HepG2 (cell line): Measurements from ENCODE around the gene TTLL10. TPM values are rescaled to one million over a fixed set of nuclear protein-coding genes. Genes with fewer than 3 reads are reported as not detected.

Experiments used
- ATAC-seq: fragments of 200-7000 bp; cut with Tn5 transposase; 3 replicates; pipeline ENCODE4 v1.9.1; 2020; ENCODE audit warnings: mild to moderate bottlenecking, moderate library complexity
- BruUV-seq: library from RNA; stranded (reverse); fragments of 400-500 nt; replicated peaks from 2 replicates; lab custom pipeline; 2021; lab: Mats Ljungman, UMichigan
- CTCF ChIA-PET: fragments of 300-600 bp; formaldehyde crosslinking; extraction: SDS; loops from one replicate; lab custom pipeline; 2021; ENCODE audit warnings: low total read pairs, inconsistent platforms, low intra/inter-chr PET ratio; lab: Yijun Ruan, JAX
- POLR2A ChIA-PET: fragments of 350-600 bp; sonication (Branson Sonifier 250); formaldehyde crosslinking; loops from one replicate; lab custom pipeline; 2020; ENCODE audit warnings: antibody characterized with exemption, inconsistent platforms; lab: Yijun Ruan, JAX
- DNase-seq: peaks from one replicate; pipeline ENCODE4 v3.0.0-alpha.2; 2015; ENCODE audit warnings: low spot score
- FAIRE-seq: peaks from 3 replicates; lab custom pipeline; 2011; peaks lifted over from hg19 to GRCh38; lab: Jason Lieb, UNC
- H2AFZ ChIP-seq: one replicate; pipeline ENCODE4 v1.6.1; 2011; ENCODE audit warnings: low read length, inconsistent platforms
- H3K27ac ChIP-seq: fragments of 300-600 bp; 3 replicates; pipeline ENCODE4 v1.8.0; 2011; ENCODE audit warnings: mixed run types, mild to moderate bottlenecking, mixed read lengths, low read length, inconsistent platforms; ENCODE audit not compliant: insufficient read depth; ENCODE audit errors: extremely low read length
- H3K27me3 ChIP-seq, 2 experiments: fragments of 200-600 bp in 1 of 2; 2 replicates in 1 of 2; 3 replicates in 1 of 2; pipeline versions ENCODE4 v1.6.0 to v1.8.0; 2011; ENCODE audit warnings: low read length in 2 of 2, mild to moderate bottlenecking in 2 of 2, moderate library complexity in 2 of 2, inconsistent platforms in 1 of 2; ENCODE audit not compliant: insufficient read depth in 2 of 2, control insufficient read depth in 1 of 2
- H3K36me3 ChIP-seq, 2 experiments: fragments of 200-600 bp in 1 of 2; replicated peaks in 1 of 2; 2 replicates in 1 of 2; 3 replicates in 1 of 2; pipeline versions ENCODE4 v1.5.1 to v1.8.0; 2011; ENCODE audit warnings: low read length in 2 of 2, inconsistent platforms in 1 of 2; ENCODE audit not compliant: insufficient read depth in 2 of 2, control insufficient read depth in 1 of 2
- H3K4me1 ChIP-seq: 2 replicates; pipeline ENCODE4 v1.5.1; 2012; ENCODE audit warnings: low read length, inconsistent platforms; ENCODE audit not compliant: insufficient read depth
- H3K4me2 ChIP-seq: 2 replicates; pipeline ENCODE4 v1.6.0; 2011; ENCODE audit warnings: low read depth, low read length, inconsistent platforms
- H3K4me3 ChIP-seq, 3 experiments: fragments of 200-600 bp in 1 of 3; sonication (generic), shearing (Covaris generic) in 1 of 3; replicated peaks in 1 of 3; 2 replicates each; pipeline ENCODE4 v1.5.1; 2011 to 2016; ENCODE audit warnings: low read length in 3 of 3, inconsistent platforms in 2 of 3, low read depth in 2 of 3, mild to moderate bottlenecking in 2 of 3, control low read depth in 1 of 3, mixed read lengths in 1 of 3; ENCODE audit not compliant: insufficient read depth in 1 of 3
- H3K79me2 ChIP-seq: one replicate; pipeline ENCODE4 v1.6.1; 2011; ENCODE audit warnings: low read length, inconsistent platforms; ENCODE audit not compliant: insufficient read depth
- H3K9ac ChIP-seq: 2 replicates; pipeline ENCODE4 v1.6.0; 2011; ENCODE audit warnings: mild to moderate bottlenecking, low read depth, low read length, inconsistent platforms; ENCODE audit not compliant: insufficient read depth
- H3K9me3 ChIP-seq: 2 replicates; pipeline ENCODE4 v1.5.1; 2012; ENCODE audit warnings: mild to moderate bottlenecking, low read length
- H4K20me1 ChIP-seq: 2 replicates; pipeline ENCODE4 v1.6.0; 2011; ENCODE audit warnings: inconsistent platforms, mild to moderate bottlenecking, low read length, moderate library complexity; ENCODE audit not compliant: insufficient read depth
- AHR ChIP-seq: IDR thresholded peaks from 2 replicates; pipeline ENCODE4 v1.6.1; 2018; ENCODE audit warnings: missing genetic modification reagents, missing compliant biosample characterization
- ARHGAP35 ChIP-seq: sonication (generic); formaldehyde crosslinking; IDR thresholded peaks from 2 replicates; pipeline ENCODE4 v1.9.0; 2022; ENCODE audit warnings: mild to moderate bottlenecking, inconsistent platforms, moderate library complexity, missing genetic modification reagents, borderline replicate concordance
- DRAP1 ChIP-seq: IDR thresholded peaks from 2 replicates; pipeline ENCODE4 v1.6.1; 2016; ENCODE audit warnings: missing genetic modification reagents, missing compliant biosample characterization
- ELF3 ChIP-seq: IDR thresholded peaks from 2 replicates; pipeline ENCODE4 v1.6.1; 2016; ENCODE audit warnings: missing genetic modification reagents, missing compliant biosample characterization
- ETS1 ChIP-seq: sonication (generic); formaldehyde crosslinking; IDR thresholded peaks from 2 replicates; pipeline ENCODE4 v1.4.0; 2020; ENCODE audit warnings: missing genetic modification reagents
- EZH2 ChIP-seq: conservative IDR thresholded peaks from 2 replicates; pipeline ENCODE4 v1.6.1; 2012; ENCODE audit warnings: mild to moderate bottlenecking, low read depth, low read length, moderate library complexity
- HOXA5 ChIP-seq: sonication (generic); formaldehyde crosslinking; IDR thresholded peaks from 2 replicates; pipeline ENCODE4 v1.4.0; 2020; ENCODE audit warnings: missing genetic modification reagents
- JUND ChIP-seq: sonication (generic); formaldehyde crosslinking; IDR thresholded peaks from 2 replicates; pipeline ENCODE4 v1.8.0; 2022; ENCODE audit warnings: mild to moderate bottlenecking, missing genetic modification reagents
- LCORL ChIP-seq, 2 experiments: fragments of 450-650 bp in 1 of 2; sonication (generic) in 1 of 2; formaldehyde crosslinking in 1 of 2; IDR thresholded peaks; 2 replicates each; pipeline versions ENCODE4 v1.5.0 to v1.6.1; 2017 to 2020; ENCODE audit warnings: antibody characterized with exemption in 1 of 2, missing genetic modification reagents in 1 of 2
- NFIC ChIP-seq: IDR thresholded peaks from 2 replicates; pipeline ENCODE4 v1.6.1; 2012; ENCODE audit warnings: mild to moderate bottlenecking, low read length, inconsistent platforms
- NR0B2 ChIP-seq: sonication (generic); formaldehyde crosslinking; IDR thresholded peaks from 2 replicates; pipeline ENCODE4 v1.4.0; 2020; ENCODE audit warnings: mild to moderate bottlenecking, missing genetic modification reagents
- SIN3B ChIP-seq: fragments of 150-350 bp; IDR thresholded peaks from 2 replicates; pipeline ENCODE4 v1.6.1; 2014; ENCODE audit warnings: low read length
- ZNF34 ChIP-seq: sonication (generic); formaldehyde crosslinking; IDR thresholded peaks from 2 replicates; pipeline ENCODE4 v1.4.0; 2020; ENCODE audit warnings: mild to moderate bottlenecking, missing genetic modification reagents, borderline replicate concordance
- ZNF841 ChIP-seq: sonication (generic); formaldehyde crosslinking; IDR thresholded peaks from 2 replicates; pipeline ENCODE4 v1.8.1; 2023; ENCODE audit warnings: missing genetic modification reagents, borderline replicate concordance
- WGBS: methylation state at CpG from one replicate; pipeline ENCODE4 v1.1.6; 2017; ENCODE audit warnings: low lambda C conversion rate; 5-methylcytosine and 5-hydroxymethylcytosine counted together
- in situ Hi-C: cut with HindIII; loops from 2 replicates; pipeline ENCODE4 v1.10.0; 2017; ENCODE audit warnings: low pct_unique_long_range_greater_than_20kb; ENCODE audit not compliant: extremely low pct_ligation_motif_present
- intact Hi-C: fragments of 100-400 bp; cut with micrococcal nuclease; formaldehyde crosslinking; loops from one replicate; pipeline ENCODE4 v1.10.0; 2022; ENCODE audit not compliant: unreplicated experiment
- polyA plus RNA-seq, 8 experiments: library from polyadenylated mRNA; depleted of rRNA in 3 of 8; stranded (reverse) in 7 of 8; unstranded in 1 of 8; fragments of >200 nt; fragmentation: Illumina TruSeq in 4 of 8; extraction: Trizol in 4 of 8; gene quantifications; 2 replicates each; pipeline versions ENCODE4 v1.2.1 to v1.2.3, GENCODE V29; 2011 to 2016; ENCODE audit warnings: low read depth in 4 of 8, missing spikeins in 1 of 8, mixed read lengths in 1 of 8; ENCODE audit not compliant: insufficient read depth in 1 of 8
- total RNA-seq, 5 experiments: library from RNA; depleted of rRNA; stranded (reverse); fragments of >200 nt; fragmentation: Illumina TruSeq; extraction: Trizol; gene quantifications; 2 replicates each; pipeline ENCODE4 v1.2.3, GENCODE V29; 2016; ENCODE audit warnings: low read depth in 1 of 5

TTLL10 gene
- total and polyA plus RNA-seq, 2 of the 13 experiments (the other 11 are each of a cell fraction or from before 2014, with no cell fraction given) = not detected

GRCh38 chr1:1173061-1173792 lies 453 bp upstream of the TTLL10 start:
- intact Hi-C loops (loop anchor here (10.0 kb wide), 1 partner anchor 62 kb away; the partner anchor contains the start of genes B3GALT6 and SDF4), in situ Hi-C loops (no loop called here)
- CTCF ChIA-PET = no interaction called here
- Histone ChIP-seq H3K79me2 (no peaks in the 10 kb centered on the region), H3K4me2 (no peak overlapping the region), H3K36me3 (no peaks in the 10 kb centered on the region), H3K4me1 (peaks cover 28% of the 10 kb centered on the region), H3K9ac (no peak overlapping the region), H3K27me3 (peaks cover 33 to 63% of the 10 kb centered on the region in 2 experiments), H2AFZ (no peak overlapping the region), H3K27ac (no peak overlapping the region), H4K20me1 (no peaks in the 10 kb centered on the region), H3K9me3 (no peaks in the 10 kb centered on the region), H3K4me3 (peak overlapping the region in 1 of 3 experiments; percentile 33; a peak in 1 of 6 replicates)
- 31% methylated on average over 12 of the region's 32 CpGs for WGBS
- no TSS peak for BruUV-seq
- TF ChIP-seq EZH2 = peak; percentile 88; the same call in 1 of the 2 replicates
- no peak for TF ChIP-seq ETS1 (CRISPR knock-in tag)
- FAIRE-seq = no peak
- POLR2A ChIA-PET = no interaction called here
- peak; percentile 3; the same call in 2 of the 3 replicates for ATAC-seq
- no peak for DNase-seq

- 52% methylated on average over 25 of the region's 29 CpGs for WGBS
- DNase-seq (no peak), ATAC-seq (no peak), FAIRE-seq (no peak)
- ChIA-PET POLR2A (interaction anchor here (1.6 kb wide), 1 partner anchor 10 kb away, joined by 5 read pairs; no protein-coding TSS in a partner anchor), CTCF (no interaction called here)
- in situ Hi-C loops = no loop called here
- no peaks in the 10 kb centered on the region for H4K20me1 ChIP-seq
- H3K27ac ChIP-seq = no peak overlapping the region
- no peak overlapping the region for H2AFZ ChIP-seq
- intact Hi-C loops = loop anchor here (10.0 kb wide), 1 partner anchor 59 kb away; the partner anchor contains the start of genes B3GALT6 and SDF4
- peaks cover 26% of the 10 kb centered on the region for H3K4me1 ChIP-seq
- H3K4me3 ChIP-seq = no peak overlapping the region
- H3K36me3 ChIP-seq = no peaks in the 10 kb centered on the region
- no peaks in the 10 kb centered on the region for H3K79me2 ChIP-seq
- H3K9me3 ChIP-seq = no peaks in the 10 kb centered on the region
- no TSS peak for BruUV-seq
- peaks cover 38 to 85% of the 10 kb centered on the region in 2 experiments for H3K27me3 ChIP-seq
- no peak overlapping the region for H3K9ac ChIP-seq
- H3K4me2 ChIP-seq = no peak overlapping the region
- no peak for TF ChIP-seq HOXA5
- no peak for TF ChIP-seq LCORL (IDR thresholded peaks at IDR 0.05)
- no peak for TF ChIP-seq LCORL (CRISPR knock-in tag; IDR thresholded peaks at IDR 0.05)
- TF ChIP-seq ELF3 = no peak
- TF ChIP-seq DRAP1 = no peak
- TF ChIP-seq ARHGAP35 (CRISPR knock-in tag) = no peak
- no peak for TF ChIP-seq ZNF34 (CRISPR knock-in tag)
- no peak for TF ChIP-seq NR0B2
- TF ChIP-seq SIN3B = no peak
- TF ChIP-seq AHR (CRISPR knock-in tag) = no peak
- no peak for TF ChIP-seq NFIC
- no peak for TF ChIP-seq JUND (CRISPR knock-in tag)
- TF ChIP-seq ZNF841 (CRISPR knock-in tag) = no peak
Measured at GRCh38 chr1:1175221-1176062, 1.8 kb downstream of the TTLL10 start.
